Measurements from ENCODE around the gene CPT1C.
"Not testable (repeated sequence)": the region's sequence is repeated elsewhere in the genome, so short reads cannot be mapped to it uniquely, and the experiment has no call there.

Gene CPT1C

DNA sequence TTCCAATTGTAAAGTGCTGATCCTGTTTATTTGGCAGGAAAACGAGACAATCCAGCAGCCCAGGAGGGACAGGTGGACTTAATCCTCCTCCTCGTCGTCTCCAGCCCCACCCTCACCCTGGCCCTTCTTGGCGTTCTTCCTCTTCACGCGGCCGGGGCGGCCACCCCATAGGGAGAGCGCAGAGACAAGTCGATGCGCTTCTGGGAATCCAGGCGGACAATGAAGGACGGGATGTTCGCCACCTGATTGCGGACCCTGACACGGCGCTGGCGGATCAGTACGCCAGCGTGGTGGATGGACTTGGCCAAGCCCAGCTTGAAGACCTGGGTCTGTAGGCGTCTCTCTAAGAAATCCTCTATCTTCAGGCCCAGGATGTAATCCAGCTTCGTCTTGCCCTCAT, 28.5 kb downstream of the CPT1C start:
- H3K4me3 ChIP-seq (ENCODE audit: low read length); H3K9ac ChIP-seq (ENCODE audit: low read length); H3K27me3 ChIP-seq (replicated peaks; ENCODE audit: control insufficient read depth, insufficient read depth, low read length): not testable (repeated sequence)

DNA sequence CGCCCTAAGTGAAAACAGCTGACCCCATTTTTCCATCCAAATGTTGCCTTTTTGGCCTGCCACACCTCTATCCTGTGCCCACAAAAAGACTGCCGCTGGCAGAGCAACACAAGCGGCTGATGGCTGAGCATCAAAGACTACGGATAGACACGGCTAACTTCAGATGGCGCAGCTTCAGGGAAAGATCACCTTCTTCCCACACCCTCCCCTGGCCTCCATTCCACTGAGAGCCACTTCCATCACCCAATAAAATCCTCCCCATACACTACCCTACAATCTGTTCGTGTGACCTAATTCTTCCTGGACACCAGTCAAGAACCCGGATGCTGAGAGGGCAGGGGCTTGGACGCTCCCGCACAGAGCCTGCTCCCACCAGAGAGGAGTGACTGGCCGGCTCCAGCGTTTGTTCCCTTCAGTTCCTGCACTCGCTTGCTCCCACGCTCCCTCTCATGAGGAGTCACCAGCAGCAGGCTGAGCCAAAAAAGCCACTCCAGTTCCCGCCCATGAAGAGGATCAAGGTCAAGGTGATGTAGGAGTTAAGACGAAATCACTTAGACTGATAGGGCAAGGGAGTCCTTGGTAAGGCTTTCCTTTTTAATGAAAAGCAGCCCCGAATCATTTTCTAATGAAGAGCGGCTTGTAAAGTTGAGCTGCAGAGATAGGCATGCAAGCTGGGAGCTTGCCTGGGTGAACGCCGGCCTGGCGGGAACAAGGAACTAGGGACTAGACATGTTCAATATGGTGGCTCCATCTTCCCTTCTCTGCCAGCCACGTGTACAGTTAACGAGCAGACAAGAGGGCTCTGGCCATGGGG, 36.5 kb downstream of the CPT1C start:
- H3K9me3 ChIP-seq (ENCODE audit: control insufficient read depth, low read length): no peaks in the 10 kb centered on the region
- H3K4me3 ChIP-seq (ENCODE audit: low read length): peak overlapping the region; percentile 57
- peaks cover 4% of the 10 kb centered on the region for H3K36me3 ChIP-seq (ENCODE audit: control insufficient read depth, insufficient read depth, low read length, severe bottlenecking)
- no peak for DNase-seq (ENCODE audit: low read depth)
- no peaks in the 10 kb centered on the region for H3K27me3 ChIP-seq (replicated peaks; ENCODE audit: control insufficient read depth, insufficient read depth, low read length)
- peaks cover 17% of the 10 kb centered on the region for H3K4me1 ChIP-seq (ENCODE audit: control insufficient read depth, insufficient read depth, low read length)
- peak overlapping the region; percentile 31 for H3K9ac ChIP-seq (ENCODE audit: low read length)

More for the DNA sequence above, 28.5 kb downstream of the CPT1C start:
- not testable (repeated sequence) for H3K9me3 ChIP-seq (ENCODE audit: control insufficient read depth, low read length); DNase-seq (ENCODE audit: low read depth); H3K36me3 ChIP-seq (ENCODE audit: control insufficient read depth, insufficient read depth, low read length, severe bottlenecking)
- peaks cover 14% of the 10 kb centered on the region for H3K4me1 ChIP-seq (ENCODE audit: control insufficient read depth, insufficient read depth, low read length)

DNA sequence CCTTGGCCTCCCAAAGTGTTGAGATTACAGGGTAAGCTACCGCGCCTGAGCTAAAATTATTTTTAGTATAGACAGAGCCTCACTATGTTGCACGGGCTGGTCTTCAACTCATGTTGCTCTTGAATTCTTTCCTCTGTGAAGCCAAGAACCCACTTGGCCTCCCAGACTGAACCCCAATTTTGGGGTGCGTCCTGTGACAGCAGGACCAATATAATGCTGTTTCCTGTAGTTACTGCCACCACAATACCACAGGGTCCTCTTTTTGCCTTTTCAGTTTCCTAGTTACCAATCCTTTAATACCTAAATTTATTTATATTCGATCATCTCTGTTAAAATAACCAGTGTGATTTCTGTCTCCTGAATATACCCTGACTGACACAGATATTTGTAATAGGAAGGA, 39.2 kb downstream of the CPT1C start:
- no peak for DNase-seq (ENCODE audit: low read depth)
- no peak overlapping the region for H3K4me3 ChIP-seq (ENCODE audit: low read length)

GRCh38 chr19:49738268-49738667, 47.4 kb downstream of the CPT1C start:
- DNase-seq (ENCODE audit: low read depth): no peak
- Histone ChIP-seq H3K27me3 (replicated peaks; ENCODE audit: control insufficient read depth, insufficient read depth, low read length) (no peaks in the 10 kb centered on the region), H3K9me3 (ENCODE audit: control insufficient read depth, low read length) (no peaks in the 10 kb centered on the region)

More for the DNA sequence above, 39.2 kb downstream of the CPT1C start:
- Histone ChIP-seq H3K9ac (ENCODE audit: low read length) (no peak overlapping the region), H3K4me1 (ENCODE audit: control insufficient read depth, insufficient read depth, low read length) (peaks cover 12% of the 10 kb centered on the region), H3K36me3 (ENCODE audit: control insufficient read depth, insufficient read depth, low read length, severe bottlenecking) (peaks cover 4% of the 10 kb centered on the region), H3K27me3 (replicated peaks; ENCODE audit: control insufficient read depth, insufficient read depth, low read length) (no peaks in the 10 kb centered on the region), H3K9me3 (ENCODE audit: control insufficient read depth, low read length) (no peaks in the 10 kb centered on the region)

GRCh38 chr19:49739098-49739497, 48.2 kb downstream of the CPT1C start:
- no peak overlapping the region for H3K9ac ChIP-seq (ENCODE audit: low read length)
- H3K4me1 ChIP-seq (ENCODE audit: control insufficient read depth, insufficient read depth, low read length): no peaks in the 10 kb centered on the region
- H3K4me3 ChIP-seq (ENCODE audit: low read length): no peak overlapping the region
- no peaks in the 10 kb centered on the region for H3K9me3 ChIP-seq (ENCODE audit: control insufficient read depth, low read length)
- no peaks in the 10 kb centered on the region for H3K36me3 ChIP-seq (ENCODE audit: control insufficient read depth, insufficient read depth, low read length, severe bottlenecking)
- no peak for DNase-seq (ENCODE audit: low read depth)
- H3K27me3 ChIP-seq (replicated peaks; ENCODE audit: control insufficient read depth, insufficient read depth, low read length): no peaks in the 10 kb centered on the region

More at GRCh38 chr19:49738268-49738667, 47.4 kb downstream of the CPT1C start:
- Histone ChIP-seq H3K4me1 (ENCODE audit: control insufficient read depth, insufficient read depth, low read length) (no peaks in the 10 kb centered on the region), H3K9ac (ENCODE audit: low read length) (no peak overlapping the region), H3K4me3 (ENCODE audit: low read length) (no peak overlapping the region), H3K36me3 (ENCODE audit: control insufficient read depth, insufficient read depth, low read length, severe bottlenecking) (no peaks in the 10 kb centered on the region)

- H3K4me1 ChIP-seq (ENCODE audit: control insufficient read depth, insufficient read depth, low read length): no peaks in the 10 kb centered on the region
- H3K4me3 ChIP-seq (ENCODE audit: low read length): no peak overlapping the region
- H3K9me3 ChIP-seq (ENCODE audit: control insufficient read depth, low read length): no peaks in the 10 kb centered on the region
- no peak overlapping the region for H3K9ac ChIP-seq (ENCODE audit: low read length)
- DNase-seq (ENCODE audit: low read depth): no peak
- no peaks in the 10 kb centered on the region for H3K36me3 ChIP-seq (ENCODE audit: control insufficient read depth, insufficient read depth, low read length, severe bottlenecking)
- no peaks in the 10 kb centered on the region for H3K27me3 ChIP-seq (replicated peaks; ENCODE audit: control insufficient read depth, insufficient read depth, low read length)
These were observed 49.0 kb downstream of the CPT1C start for GRCh38 chr19:49739933-49740332.

GRCh38 chr19:49741210-49741844, 50.4 kb downstream of the CPT1C start:
- Histone ChIP-seq H3K27me3 (replicated peaks; ENCODE audit: control insufficient read depth, insufficient read depth, low read length) (no peaks in the 10 kb centered on the region), H3K4me1 (ENCODE audit: control insufficient read depth, insufficient read depth, low read length) (no peaks in the 10 kb centered on the region), H3K4me3 (ENCODE audit: low read length) (no peak overlapping the region), H3K9ac (ENCODE audit: low read length) (no peak overlapping the region), H3K9me3 (ENCODE audit: control insufficient read depth, low read length) (no peaks in the 10 kb centered on the region), H3K36me3 (ENCODE audit: control insufficient read depth, insufficient read depth, low read length, severe bottlenecking) (no peaks in the 10 kb centered on the region)
- no peak for DNase-seq (ENCODE audit: low read depth)

GRCh38 chr19:49744946-49745381, 54.0 kb downstream of the CPT1C start:
- Histone ChIP-seq H3K9me3 (ENCODE audit: control insufficient read depth, low read length) (no peaks in the 10 kb centered on the region), H3K9ac (ENCODE audit: low read length) (no peak overlapping the region), H3K4me1 (ENCODE audit: control insufficient read depth, insufficient read depth, low read length) (peaks cover 6% of the 10 kb centered on the region), H3K36me3 (ENCODE audit: control insufficient read depth, insufficient read depth, low read length, severe bottlenecking) (no peaks in the 10 kb centered on the region), H3K27me3 (replicated peaks; ENCODE audit: control insufficient read depth, insufficient read depth, low read length) (no peaks in the 10 kb centered on the region), H3K4me3 (ENCODE audit: low read length) (no peak overlapping the region)
- no peak for DNase-seq (ENCODE audit: low read depth)

DNA sequence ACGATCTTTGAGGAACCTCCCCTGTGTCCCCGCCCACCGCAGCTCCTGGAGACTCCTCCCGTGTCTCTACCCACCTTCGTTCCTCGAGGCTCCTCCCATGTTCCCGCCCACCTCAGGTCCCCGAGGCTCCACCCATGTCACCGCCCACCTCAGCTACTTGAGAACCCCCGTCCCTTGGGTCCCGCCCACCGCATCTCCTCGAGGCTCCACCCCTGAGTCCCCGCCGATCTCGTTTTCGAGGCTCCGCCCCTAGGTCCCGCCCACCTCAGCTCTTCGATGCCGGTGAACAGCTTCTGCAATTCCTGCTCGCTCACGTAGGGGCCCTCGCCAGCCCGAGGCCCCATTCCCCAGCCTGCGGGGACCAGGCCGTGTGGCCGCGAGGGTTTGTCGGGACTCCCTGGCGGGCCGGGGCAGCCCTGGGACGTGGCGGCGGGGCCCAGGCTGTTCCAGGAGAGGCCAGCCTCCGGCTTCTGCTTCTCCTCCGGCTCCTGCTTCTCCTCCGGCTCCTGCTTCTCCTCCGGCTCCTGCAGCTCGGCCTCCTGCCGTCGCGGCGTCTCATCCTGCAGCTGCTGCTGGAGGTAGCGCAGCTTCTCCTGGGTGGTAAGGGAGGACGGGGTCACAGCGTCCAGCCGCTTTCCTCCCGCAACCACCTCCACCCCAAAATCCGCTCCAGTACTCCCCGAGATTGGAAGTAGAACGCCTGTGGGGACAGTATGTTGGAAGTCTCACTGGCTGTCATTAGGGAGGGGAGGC, 55.5 kb downstream of the CPT1C start:
- Histone ChIP-seq H3K4me3 (ENCODE audit: low read length) (no peak overlapping the region), H3K27me3 (replicated peaks; ENCODE audit: control insufficient read depth, insufficient read depth, low read length) (no peaks in the 10 kb centered on the region), H3K36me3 (ENCODE audit: control insufficient read depth, insufficient read depth, low read length, severe bottlenecking) (no peaks in the 10 kb centered on the region), H3K4me1 (ENCODE audit: control insufficient read depth, insufficient read depth, low read length) (peaks cover 8% of the 10 kb centered on the region), H3K9ac (ENCODE audit: low read length) (no peak overlapping the region), H3K9me3 (ENCODE audit: control insufficient read depth, low read length) (no peaks in the 10 kb centered on the region)
- peak; percentile 14 for DNase-seq (ENCODE audit: low read depth)

DNA sequence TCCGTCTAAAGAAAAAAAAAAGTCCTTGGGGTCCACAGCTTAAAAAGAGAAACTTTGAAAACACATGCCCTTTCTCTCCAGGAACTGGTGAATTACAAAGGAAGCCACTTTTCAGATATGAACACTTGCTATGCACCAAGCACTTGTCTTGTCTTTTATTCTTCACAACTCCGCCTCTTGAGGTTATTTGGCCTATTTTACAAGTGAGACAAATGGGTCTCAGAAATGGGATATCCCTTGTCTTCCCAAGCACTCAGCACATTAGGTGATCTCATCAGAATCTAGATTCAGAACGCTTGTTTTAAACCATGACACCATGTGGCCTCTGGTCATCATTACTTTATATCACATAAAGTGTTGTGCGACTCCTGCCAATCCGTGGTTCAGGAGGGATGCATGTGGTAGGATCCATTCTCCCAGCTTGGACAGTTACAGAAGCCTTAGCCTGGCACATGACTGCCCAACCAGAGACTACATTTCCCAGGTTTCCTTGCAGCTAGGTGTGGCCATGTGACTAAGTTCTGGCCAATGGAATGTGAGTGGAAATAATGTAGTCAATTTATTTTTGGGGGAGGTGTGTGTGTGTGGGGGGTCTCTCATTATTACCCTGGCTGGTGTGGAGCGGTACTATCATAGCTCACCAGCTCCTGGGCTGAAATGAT, 58.3 kb downstream of the CPT1C start:
- DNase-seq (ENCODE audit: low read depth): peak; percentile 29

GRCh38 chr19:49749771-49750170, 58.9 kb downstream of the CPT1C start:
- Histone ChIP-seq H3K9me3 (ENCODE audit: control insufficient read depth, low read length) (no peaks in the 10 kb centered on the region), H3K4me1 (ENCODE audit: control insufficient read depth, insufficient read depth, low read length) (peaks cover 11% of the 10 kb centered on the region), H3K36me3 (ENCODE audit: control insufficient read depth, insufficient read depth, low read length, severe bottlenecking) (no peaks in the 10 kb centered on the region), H3K4me3 (ENCODE audit: low read length) (no peak overlapping the region), H3K27me3 (replicated peaks; ENCODE audit: control insufficient read depth, insufficient read depth, low read length) (no peaks in the 10 kb centered on the region), H3K9ac (ENCODE audit: low read length) (no peak overlapping the region)
- no peak for DNase-seq (ENCODE audit: low read depth)

More for the DNA sequence above, 58.3 kb downstream of the CPT1C start:
- no peaks in the 10 kb centered on the region for H3K27me3 ChIP-seq (replicated peaks; ENCODE audit: control insufficient read depth, insufficient read depth, low read length)
- H3K4me1 ChIP-seq (ENCODE audit: control insufficient read depth, insufficient read depth, low read length): peaks cover 11% of the 10 kb centered on the region
- no peak overlapping the region for H3K9ac ChIP-seq (ENCODE audit: low read length)
- no peak overlapping the region for H3K4me3 ChIP-seq (ENCODE audit: low read length)
- H3K36me3 ChIP-seq (ENCODE audit: control insufficient read depth, insufficient read depth, low read length, severe bottlenecking): no peaks in the 10 kb centered on the region
- no peaks in the 10 kb centered on the region for H3K9me3 ChIP-seq (ENCODE audit: control insufficient read depth, low read length)
